Endothelial cell of umbilical vein (primary cell): Measurements from ENCODE around the gene DYRK1B. TPM values are rescaled to one million over a fixed set of nuclear protein-coding genes. Genes with fewer than 3 reads are reported as not detected.
"Not testable (repeated sequence)": the region's sequence is repeated elsewhere in the genome, so short reads cannot be mapped to it uniquely, and the experiment has no call there.

Experiments
- BruUV-seq: library from RNA; stranded (reverse); fragments of 400-500 nt; replicated peaks from 2 replicates; lab custom pipeline; 2021; lab: Mats Ljungman, UMichigan
- CTCF ChIA-PET: fragments of 300-600, 350-600 bp; sonication (Branson Sonifier 250); formaldehyde crosslinking; loops from one replicate; lab custom pipeline; 2021; ENCODE audit warnings: antibody characterized with exemption, inconsistent platforms; lab: Charles Lee
- POLR2A ChIA-PET: fragments of 300-600, 350-600 bp; sonication (Branson Sonifier 250); formaldehyde crosslinking; loops from one replicate; lab custom pipeline; 2021; ENCODE audit warnings: antibody characterized with exemption, inconsistent platforms; lab: Charles Lee
- DNase-seq: peaks from one replicate; pipeline ENCODE4 v3.0.0-alpha.2; 2011; ENCODE audit warnings: low read depth, low spot score
- FAIRE-seq: peaks from 2 replicates; lab custom pipeline; 2011; peaks lifted over from hg19 to GRCh38; lab: Jason Lieb, UNC
- H2AFZ ChIP-seq: 2 replicates; pipeline ENCODE4 v1.6.0; 2012; ENCODE audit warnings: low read depth, low read length, control low read depth, inconsistent platforms
- H3K27ac ChIP-seq: 2 replicates; pipeline ENCODE4 v1.5.1; 2011; ENCODE audit warnings: low read depth, mild to moderate bottlenecking, control low read depth, low read length, moderate library complexity; ENCODE audit not compliant: insufficient read depth
- H3K27me3 ChIP-seq, 2 experiments: 2 replicates each; pipeline versions ENCODE4 v1.6.0 to v1.6.1; 2011; ENCODE audit warnings: low read length in 2 of 2, mixed read lengths in 1 of 2; ENCODE audit not compliant: control insufficient read depth in 2 of 2, insufficient read depth in 2 of 2
- H3K36me3 ChIP-seq, 2 experiments: 2 replicates in 1 of 2; 3 replicates in 1 of 2; pipeline ENCODE4 v1.5.1; 2011; ENCODE audit warnings: low read length in 2 of 2, mild to moderate bottlenecking in 1 of 2, moderate library complexity in 1 of 2; ENCODE audit not compliant: control insufficient read depth in 2 of 2, insufficient read depth in 2 of 2; ENCODE audit errors: extremely low read depth in 1 of 2
- H3K4me1 ChIP-seq: 3 replicates; pipeline ENCODE4 v1.5.1; 2011; ENCODE audit warnings: mild to moderate bottlenecking, low read length; ENCODE audit not compliant: control insufficient read depth, insufficient read depth; ENCODE audit errors: extremely low read depth
- H3K4me2 ChIP-seq: 2 replicates; pipeline ENCODE4 v1.6.1; 2011; ENCODE audit warnings: low read length, control low read depth, mixed read lengths; ENCODE audit not compliant: insufficient read depth
- H3K4me3 ChIP-seq, 3 experiments: fragments of 200-600 bp in 1 of 3; sonication (generic), shearing (Covaris generic) in 1 of 3; replicated peaks in 1 of 3; 2 replicates each; pipeline ENCODE4 v1.5.1; 2011 to 2016; ENCODE audit warnings: control low read depth in 3 of 3, low read length in 3 of 3, mild to moderate bottlenecking in 2 of 3, inconsistent platforms in 1 of 3, low read depth in 1 of 3, moderate library complexity in 1 of 3; ENCODE audit not compliant: insufficient read depth in 1 of 3
- H3K79me2 ChIP-seq: 2 replicates; pipeline ENCODE4 v1.6.0; 2012; ENCODE audit warnings: low read length, inconsistent platforms; ENCODE audit not compliant: control insufficient read depth, insufficient read depth
- H3K9ac ChIP-seq: replicated peaks from 2 replicates; pipeline ENCODE3; 2011; ENCODE audit warnings: low read length, control low read depth; ENCODE audit not compliant: insufficient read depth; ENCODE audit errors: extremely low read depth
- H3K9me1 ChIP-seq: replicated peaks from 3 replicates; pipeline ENCODE4 v1.6.0; 2011; ENCODE audit warnings: mild to moderate bottlenecking, low read length; ENCODE audit not compliant: control insufficient read depth, insufficient read depth; ENCODE audit errors: extremely low read depth
- H3K9me3 ChIP-seq: replicated peaks from 2 replicates; pipeline ENCODE4 v1.5.1; 2012; ENCODE audit warnings: low read length, inconsistent platforms; ENCODE audit not compliant: control insufficient read depth, insufficient read depth
- H4K20me1 ChIP-seq: replicated peaks from 2 replicates; pipeline ENCODE3; 2011; ENCODE audit warnings: mild to moderate bottlenecking, low read length; ENCODE audit not compliant: control insufficient read depth, insufficient read depth; ENCODE audit errors: extremely low read depth
- CTCF ChIP-seq, 2 donors: IDR thresholded peaks; 1 replicate in 1 of 2; 2 replicates in 1 of 2; pipeline ENCODE4 v1.5.1; 2011; ENCODE audit warnings: low read length in 2 of 2, mild to moderate bottlenecking in 2 of 2, moderate library complexity in 2 of 2, control low read depth in 1 of 2, inconsistent platforms in 1 of 2, low read depth in 1 of 2; ENCODE audit not compliant: insufficient read depth in 1 of 2; ENCODE audit errors: extremely low read depth in 1 of 2
- GATA2 ChIP-seq: IDR thresholded peaks from 2 replicates; pipeline ENCODE4 v1.7.0; 2011; ENCODE audit warnings: low read depth, mild to moderate bottlenecking, moderate library complexity, mixed read lengths, low read length; ENCODE audit not compliant: insufficient read length, insufficient read depth
- MYC ChIP-seq: IDR thresholded peaks from one replicate; pipeline ENCODE4 v1.6.1; 2011; ENCODE audit warnings: mild to moderate bottlenecking, low read depth, low read length
- POLR2A ChIP-seq: IDR thresholded peaks from 2 replicates; pipeline ENCODE4 v1.6.1; 2012; ENCODE audit warnings: low read depth, mild to moderate bottlenecking, control low read depth, low read length
- POLR2AphosphoS5 ChIP-seq: IDR thresholded peaks from 2 replicates; pipeline ENCODE4 v1.6.1; 2012; ENCODE audit warnings: low read depth, mild to moderate bottlenecking, control low read depth, low read length, moderate library complexity; ENCODE audit not compliant: insufficient read depth
- dilution Hi-C: fragments of 300-500 bp; cut with MboI; formaldehyde crosslinking; loops from one replicate; pipeline ENCODE4 v1.15.0; 2019; ENCODE audit warnings: low sequenced_read_pairs; ENCODE audit not compliant: extremely low pct_ligation_motif_present
- intact Hi-C: fragments of 100-400 bp; cut with micrococcal nuclease; formaldehyde crosslinking; loops from one replicate; pipeline ENCODE4 v1.10.0; 2022
- polyA plus RNA-seq, 4 experiments: library from polyadenylated mRNA; depleted of rRNA in 3 of 4; stranded (reverse) in 3 of 4; unstranded in 1 of 4; fragments of >200 nt; gene quantifications; 2 replicates each; pipeline versions ENCODE4 v1.2.1 to v1.2.3, GENCODE V29; 2011 to 2012; ENCODE audit warnings: missing spikeins in 1 of 4
- total RNA-seq: library from RNA; stranded (reverse); gene quantifications from 2 replicates; pipeline ENCODE4 v1.2.3, GENCODE V29; 2021

Gene DYRK1B
- total and polyA plus RNA-seq, 2 donors (not counting 3 experiments of a cell fraction or from before 2014, with no cell fraction given): 17.7 to 30.8 TPM

DNA sequence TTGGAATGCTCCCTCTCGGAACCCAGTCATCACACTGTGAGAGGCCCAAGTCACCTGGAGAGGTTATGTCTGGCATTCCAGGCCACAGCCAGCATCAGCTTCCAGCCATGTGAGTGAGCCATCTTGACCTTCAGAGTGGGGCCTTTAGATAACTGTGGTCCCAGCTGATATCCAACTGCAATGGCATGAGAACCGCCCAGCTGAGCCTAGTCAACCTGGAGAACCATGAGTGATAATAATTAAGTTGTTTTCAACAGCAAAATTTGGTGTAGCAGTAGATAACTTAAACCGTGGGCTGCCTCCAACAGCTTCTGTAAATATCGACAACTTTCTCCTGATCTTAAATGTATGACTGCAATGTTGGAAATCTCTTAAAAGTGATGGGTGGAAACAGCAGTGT, 24.6 kb downstream of the DYRK1B start:
- H3K9ac ChIP-seq: no peak overlapping the region
- no peaks in the 10 kb centered on the region for H3K4me1 ChIP-seq
- H3K27ac ChIP-seq: no peak overlapping the region
- FAIRE-seq (no peak), DNase-seq (no peak)
- H3K36me3 ChIP-seq: no peaks in the 10 kb centered on the region
- H2AFZ ChIP-seq: no peak overlapping the region
- H3K4me2 ChIP-seq: no peak overlapping the region
- H3K27me3 ChIP-seq: no peaks in the 10 kb centered on the region
- no peak overlapping the region for H3K4me3 ChIP-seq
- POLR2A ChIA-PET: no interaction called here
- dilution Hi-C loops (no loop called here), intact Hi-C loops (no loop called here)
- BruUV-seq: no TSS peak
- no peaks in the 10 kb centered on the region for H3K9me3 ChIP-seq
- no peak for TF ChIP-seq POLR2A
- no peak for TF ChIP-seq MYC
- TF ChIP-seq CTCF (IDR thresholded peaks at IDR 0.05; ENCODE audit: extremely low read depth in 1 of 2, insufficient read depth in 1 of 2, low read depth in 1 of 2, low read length in 2 of 2): no peak
- no peak for TF ChIP-seq POLR2AphosphoS5
- TF ChIP-seq GATA2: no peak
- CTCF ChIA-PET: interaction anchor here (1.0 to 1.9 kb wide), 2 partner anchors 17 to 36 kb away, joined by 3 to 11 read pairs; no protein-coding TSS in a partner anchor
- no peaks in the 10 kb centered on the region for H3K79me2 ChIP-seq
- no peaks in the 10 kb centered on the region for H4K20me1 ChIP-seq
- no peaks in the 10 kb centered on the region for H3K9me1 ChIP-seq

DNA sequence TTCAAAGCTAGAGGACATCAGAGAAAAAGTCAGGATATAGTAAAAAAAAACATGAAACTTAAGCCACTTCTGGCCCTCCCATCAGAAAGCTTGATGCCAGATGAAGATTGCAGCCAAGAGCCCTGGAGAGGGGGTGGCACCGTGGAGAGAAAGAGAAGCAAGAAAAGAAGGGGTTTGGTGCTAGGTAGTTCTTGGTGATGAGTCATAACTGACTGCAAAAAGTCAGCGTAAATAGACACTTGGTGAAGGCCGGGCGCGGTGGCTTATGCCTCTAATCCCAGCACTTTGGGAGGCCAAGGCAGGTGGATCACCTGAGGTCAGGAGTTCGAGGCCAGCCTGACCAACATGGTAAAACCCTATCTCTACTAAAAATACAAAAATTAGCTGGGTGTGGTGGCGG, 25.3 kb downstream of the DYRK1B start:
- dilution Hi-C loops, FAIRE-seq: not testable (repeated sequence)

More for the DNA sequence above, 25.3 kb downstream of the DYRK1B start:
- H4K20me1 ChIP-seq, H2AFZ ChIP-seq, BruUV-seq, H3K9me1 ChIP-seq, POLR2A ChIA-PET, H3K4me2 ChIP-seq, H3K4me3 ChIP-seq, H3K27me3 ChIP-seq, DNase-seq, H3K9ac ChIP-seq, H3K4me1 ChIP-seq, H3K36me3 ChIP-seq, H3K79me2 ChIP-seq, H3K9me3 ChIP-seq, H3K27ac ChIP-seq, intact Hi-C loops: not testable (repeated sequence)
- CTCF ChIA-PET: interaction anchor here (0.5 to 1.9 kb wide), 3 partner anchors 16 to 601 kb away, joined by 3 to 11 read pairs (median 4); no protein-coding TSS in a partner anchor
